Measurements from ENCODE around the gene GHRHR.

Gene GHRHR

DNA sequence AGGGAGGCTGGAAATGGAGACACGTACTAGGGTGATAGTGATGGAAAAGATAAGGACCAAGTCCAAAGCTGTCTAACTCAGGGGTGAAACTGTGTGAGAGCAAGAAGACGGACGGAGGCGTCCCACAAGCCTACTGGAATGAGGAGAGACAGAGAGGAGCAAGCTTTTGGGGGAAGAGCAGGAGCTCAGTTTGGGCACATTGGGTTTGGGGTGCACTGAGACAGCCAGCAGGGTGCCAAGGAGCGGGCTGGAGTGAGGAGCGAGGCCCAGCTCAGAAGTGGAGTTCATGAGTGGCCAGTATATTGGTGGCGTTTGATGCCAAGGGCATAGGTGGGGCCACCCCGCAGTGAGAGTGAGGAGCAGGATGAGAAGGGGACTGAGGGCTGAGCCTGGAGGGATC, 22.6 kb downstream of the GHRHR start:
- no peak for DNase-seq

DNA sequence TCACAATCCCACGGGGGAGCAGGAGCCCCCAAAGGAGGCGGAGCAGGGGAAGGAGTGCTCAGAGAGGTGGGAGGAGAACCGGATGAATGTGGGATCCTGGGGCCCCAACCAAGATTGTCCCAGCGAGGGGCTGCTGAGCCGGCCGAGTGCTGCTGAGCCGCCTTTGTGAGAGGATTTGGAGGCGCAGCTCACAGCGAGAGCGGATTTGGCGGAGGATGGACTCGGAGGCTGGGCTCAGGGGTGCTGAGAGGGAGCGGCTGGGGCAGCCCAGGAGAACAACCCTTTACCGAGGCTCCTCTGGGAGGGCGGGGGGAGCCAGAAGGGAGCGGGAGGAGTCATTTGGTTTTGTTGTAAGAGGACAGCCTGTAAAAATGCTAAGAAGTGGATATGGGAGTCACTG, 23.0 kb downstream of the GHRHR start:
- DNase-seq, result no peak

DNA sequence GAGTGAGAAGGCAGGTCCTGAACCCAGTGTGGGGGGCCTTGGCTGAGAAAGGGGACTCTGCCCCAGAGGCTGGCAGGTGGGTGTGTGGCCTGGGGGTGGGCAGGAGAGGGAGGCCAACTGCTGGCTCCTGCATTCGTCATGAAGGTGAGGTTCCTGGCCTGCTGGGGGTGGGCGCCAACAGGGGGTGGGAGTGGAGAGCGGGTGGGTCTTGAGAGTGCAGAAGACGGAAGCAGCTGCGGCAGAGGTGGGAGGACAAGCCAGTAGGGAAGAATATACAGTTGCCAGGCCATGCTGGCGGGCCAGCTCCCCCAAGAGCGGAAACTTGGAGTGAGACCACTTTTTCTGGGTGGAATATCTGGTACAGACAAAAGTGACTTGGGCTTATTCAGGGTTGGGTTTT, 23.4 kb downstream of the GHRHR start:
- no peak for DNase-seq

DNA sequence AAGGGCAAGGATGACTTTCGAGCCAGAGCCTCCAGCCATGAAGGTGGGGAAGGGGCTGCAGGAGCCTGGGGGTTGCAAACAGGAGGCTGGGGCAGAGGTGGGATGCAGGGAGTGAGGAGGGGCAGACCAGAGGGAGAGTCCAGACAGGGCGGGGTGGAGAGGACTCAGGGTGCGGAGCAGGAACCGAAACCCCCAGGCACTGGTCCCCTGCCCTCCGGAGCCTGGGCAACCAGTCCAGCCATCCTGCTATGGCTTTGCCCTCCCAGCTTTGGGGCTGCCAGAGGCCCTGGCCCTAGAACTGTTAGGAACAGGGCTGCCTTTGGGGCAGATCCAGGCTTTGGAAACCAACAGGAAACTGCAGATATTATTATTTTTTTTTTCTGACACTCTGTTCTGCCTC, 24.2 kb downstream of the GHRHR start:
- no peak for DNase-seq

DNA sequence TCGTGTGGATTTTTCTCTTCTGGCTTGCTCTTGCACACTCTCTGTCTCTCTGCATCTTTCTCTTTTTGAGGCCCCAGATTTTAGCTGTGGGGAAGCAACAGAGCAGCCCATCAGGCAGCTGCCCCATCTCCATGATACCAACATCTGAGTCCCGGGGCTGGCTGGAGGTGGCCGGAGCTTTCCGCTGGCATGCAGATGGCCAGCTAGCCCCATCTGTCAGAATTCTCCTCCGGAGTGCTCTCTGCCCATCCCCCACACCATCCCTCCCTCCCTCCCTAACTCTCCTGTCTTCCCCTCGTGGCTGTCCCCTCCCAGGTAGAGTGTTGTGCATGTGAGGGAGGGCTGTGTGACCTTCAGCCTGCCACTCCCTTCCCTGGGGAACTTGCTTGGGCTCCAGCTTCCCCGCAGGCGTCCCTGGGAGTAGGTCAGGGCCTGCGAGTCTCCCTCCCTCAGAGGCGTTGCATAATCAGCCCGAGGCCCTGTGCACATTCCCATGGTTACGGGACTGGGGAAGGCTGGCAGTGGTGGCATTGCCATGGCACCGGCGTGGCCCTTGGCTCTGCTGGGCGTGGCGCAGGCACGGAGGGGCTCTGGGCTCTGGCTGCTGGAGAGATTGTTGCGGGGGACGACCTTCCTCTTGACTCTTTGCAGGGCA, 24.7 kb downstream of the GHRHR start:
- no peak for DNase-seq

DNA sequence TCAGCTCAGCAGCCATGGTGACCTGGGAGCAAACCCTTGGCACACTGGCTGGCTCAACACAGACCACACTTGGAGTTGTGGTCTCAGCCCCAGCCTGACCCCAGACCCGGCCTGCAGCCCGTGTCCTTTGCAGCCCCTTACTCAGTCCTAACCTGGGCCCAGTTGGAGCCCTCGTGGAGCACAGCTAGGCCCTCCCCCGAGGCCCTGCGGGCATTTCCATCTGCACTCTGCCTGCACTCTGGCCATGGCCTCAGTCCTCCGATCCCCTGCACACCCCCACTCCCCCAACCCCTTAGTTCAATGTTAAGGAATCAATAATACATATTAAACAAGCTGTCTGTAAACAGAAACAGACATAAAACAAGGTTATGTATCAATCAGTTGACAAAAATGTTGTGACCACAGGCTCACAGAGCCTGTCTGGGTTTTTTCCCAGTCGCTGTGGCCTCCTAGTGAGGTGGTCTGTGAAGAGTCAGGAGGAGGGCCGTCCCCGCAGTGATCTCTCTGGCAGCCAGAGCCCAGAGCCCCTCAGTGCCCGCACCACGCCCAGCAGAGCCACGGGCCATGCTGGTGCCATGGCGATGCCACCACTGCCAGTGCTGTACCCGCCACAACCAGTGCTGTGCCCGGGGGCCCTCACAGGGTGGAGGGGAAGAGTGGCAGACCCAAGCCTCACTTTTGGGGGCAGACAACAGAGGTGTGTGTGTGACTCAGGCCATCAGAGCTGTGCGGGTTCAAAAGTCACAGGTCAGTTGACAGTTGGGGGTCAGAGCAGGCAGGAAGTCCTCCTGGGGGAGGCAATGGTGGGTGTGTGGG, 25.5 kb downstream of the GHRHR start:
- no peak for DNase-seq

DNA sequence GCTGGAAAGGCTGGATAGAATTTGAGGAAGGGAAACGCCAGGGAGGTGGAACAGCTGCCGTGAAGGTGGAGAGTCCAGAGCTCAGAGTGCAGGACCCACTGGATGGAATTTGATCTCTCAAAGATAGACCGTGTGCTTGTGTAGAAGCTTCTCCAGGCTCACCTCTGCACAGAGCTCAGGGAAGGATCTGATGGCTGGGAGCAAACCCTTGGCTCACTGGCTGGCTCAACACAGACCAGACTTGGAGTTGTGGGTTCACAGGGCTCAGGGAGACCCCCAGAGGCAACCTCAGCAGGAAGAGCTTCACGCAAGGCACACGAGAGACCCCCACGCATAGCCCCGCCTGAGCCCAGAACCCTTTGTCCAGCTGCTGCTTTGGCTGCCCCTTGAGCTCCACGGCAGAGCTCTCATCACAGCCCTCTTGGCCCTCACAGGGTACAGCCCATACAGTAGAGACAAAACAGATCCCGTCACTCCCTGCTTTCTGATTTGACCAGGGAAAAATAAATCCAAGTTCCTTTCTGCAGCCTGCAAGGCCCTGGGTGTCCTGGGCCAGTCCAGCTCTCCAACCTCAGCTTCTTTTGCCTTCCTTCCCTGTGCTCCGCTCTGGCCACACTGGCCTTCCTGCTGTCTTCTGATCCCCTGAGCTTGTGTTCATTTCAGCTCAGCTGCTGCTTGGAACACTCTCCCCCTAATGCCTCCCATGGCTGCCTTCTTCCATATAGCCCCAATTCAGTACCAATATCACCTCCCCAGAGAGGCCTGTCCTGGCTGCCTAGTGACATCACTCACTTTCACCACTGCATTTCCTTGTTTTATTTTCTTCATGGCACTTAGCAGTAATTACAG, 26.3 kb downstream of the GHRHR start:
- no peak for DNase-seq

DNA sequence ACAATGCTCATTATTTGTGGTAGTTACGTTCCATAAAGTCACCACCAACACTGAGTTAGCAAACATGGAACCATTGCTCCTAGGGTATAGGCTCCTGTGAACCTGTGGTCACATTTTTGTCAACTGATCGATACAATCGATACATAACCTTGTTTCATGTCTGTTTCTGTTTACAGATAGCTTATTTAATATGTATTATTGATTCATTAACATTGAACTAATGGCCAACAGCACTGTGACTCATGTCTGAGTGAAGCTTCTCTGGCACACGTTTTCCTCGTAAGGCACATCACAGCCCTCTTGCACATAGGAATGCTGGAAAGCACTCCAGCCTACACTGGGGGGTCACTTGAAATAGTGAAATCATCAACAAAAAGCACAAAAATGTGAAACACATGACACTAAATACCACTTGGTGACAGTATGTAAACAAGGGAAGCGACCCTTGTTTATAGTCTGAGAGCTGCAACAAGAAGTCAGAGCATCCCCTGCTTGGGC, 27.0 kb downstream of the GHRHR start:
- DNase-seq, result no peak

DNA sequence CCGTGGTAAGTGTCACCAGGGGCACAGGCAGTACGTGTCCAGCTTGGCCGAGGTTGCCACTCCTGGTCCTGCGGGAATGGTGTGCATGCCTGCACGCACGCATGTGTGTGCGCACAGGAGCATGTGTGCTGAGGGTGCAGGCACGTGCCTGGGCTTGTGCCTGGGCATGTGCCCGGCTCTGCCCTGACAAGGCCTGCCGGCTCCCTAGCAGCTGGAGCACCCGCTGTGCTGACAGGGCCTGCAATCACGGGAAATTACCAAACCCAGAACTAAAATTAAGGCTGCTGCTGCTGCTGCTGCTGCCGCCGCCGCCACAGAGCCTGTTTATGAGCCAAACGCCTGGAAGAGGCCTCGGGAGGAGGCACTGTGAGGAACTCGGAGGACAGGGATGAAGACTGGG, 28.7 kb downstream of the GHRHR start:
- no peak for DNase-seq

DNA sequence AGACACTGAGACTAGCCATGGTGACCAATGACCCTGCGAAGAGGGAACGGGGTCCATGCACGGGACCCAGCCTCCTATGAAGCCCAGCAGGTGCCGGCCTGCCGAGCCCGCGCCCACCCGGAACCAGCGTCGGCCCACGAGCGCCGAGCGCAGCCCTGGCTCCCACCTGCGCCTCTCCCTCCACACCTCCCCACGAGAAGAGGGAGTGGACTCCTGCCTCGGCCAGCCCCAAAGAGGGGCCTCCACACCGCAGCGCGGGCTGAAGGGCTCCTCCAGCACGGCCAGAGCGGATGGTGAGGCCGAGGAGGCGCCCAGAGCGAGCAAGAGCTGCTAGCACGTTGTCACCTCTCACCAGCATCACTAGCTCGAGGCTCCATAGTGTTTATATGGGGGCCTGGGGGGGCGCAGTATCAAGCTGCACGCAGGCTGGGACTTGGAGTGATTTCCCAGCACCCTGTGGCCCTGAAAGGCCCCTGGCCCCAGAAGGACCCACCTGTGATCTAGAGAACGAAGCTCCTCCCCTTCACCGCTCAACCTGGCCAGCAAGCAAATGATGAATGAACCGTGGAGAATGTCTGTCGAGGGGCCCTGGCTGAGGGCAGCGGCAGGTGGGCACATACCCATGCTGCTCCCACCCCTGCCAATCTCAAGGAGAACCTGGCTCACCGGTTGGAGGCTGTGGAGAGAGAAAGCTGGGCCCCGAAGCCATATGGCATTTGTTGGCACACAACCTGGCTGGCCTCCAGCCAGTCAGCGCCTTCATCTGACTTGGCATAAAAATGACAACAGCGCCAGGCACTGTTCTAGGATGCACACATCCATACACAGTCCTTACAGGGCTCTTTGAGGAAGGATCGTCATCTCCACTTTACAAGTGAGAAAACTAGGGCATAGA, 30.7 kb downstream of the GHRHR start:
- no peak for DNase-seq

DNA sequence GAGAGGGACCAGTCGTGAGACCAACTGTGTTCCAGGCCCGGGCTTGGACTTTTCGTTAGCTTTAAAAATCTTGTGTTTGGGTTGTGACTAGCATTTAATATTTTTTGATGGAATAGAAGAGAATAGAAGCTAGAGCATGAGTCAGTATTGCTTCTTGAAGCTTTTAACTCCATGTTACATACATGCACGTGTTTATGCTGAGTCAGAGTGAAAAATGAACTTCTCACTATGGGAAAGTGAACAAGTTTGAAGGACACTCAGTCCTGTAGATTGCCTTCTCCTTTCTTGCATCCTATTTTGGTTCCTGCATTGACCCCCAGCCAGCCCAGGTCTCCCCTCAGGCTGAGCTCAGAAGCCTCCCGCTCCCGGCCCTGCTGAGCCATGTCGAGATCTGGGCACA, 31.8 kb downstream of the GHRHR start:
- DNase-seq, result no peak

DNA sequence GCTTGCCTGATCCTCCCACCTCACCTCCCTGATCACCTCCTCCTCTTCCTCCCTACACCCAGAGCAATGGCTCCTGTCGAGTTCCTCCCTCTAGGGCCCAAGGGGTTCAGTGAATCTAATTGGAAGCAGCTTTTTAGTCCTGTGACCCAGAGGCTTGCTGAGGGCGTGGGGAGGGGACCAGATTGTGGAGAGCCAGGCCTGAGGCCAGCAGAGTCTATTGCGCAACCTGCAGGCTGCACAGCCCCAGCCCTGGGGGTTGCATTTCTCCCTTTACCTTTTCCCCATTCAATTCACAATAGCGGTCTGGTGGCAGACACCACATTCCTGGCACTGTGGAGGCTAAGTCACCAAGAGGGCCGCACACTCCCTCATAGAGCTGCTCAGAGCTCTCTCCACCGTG, 32.5 kb downstream of the GHRHR start:
- DNase-seq, result no peak

DNA sequence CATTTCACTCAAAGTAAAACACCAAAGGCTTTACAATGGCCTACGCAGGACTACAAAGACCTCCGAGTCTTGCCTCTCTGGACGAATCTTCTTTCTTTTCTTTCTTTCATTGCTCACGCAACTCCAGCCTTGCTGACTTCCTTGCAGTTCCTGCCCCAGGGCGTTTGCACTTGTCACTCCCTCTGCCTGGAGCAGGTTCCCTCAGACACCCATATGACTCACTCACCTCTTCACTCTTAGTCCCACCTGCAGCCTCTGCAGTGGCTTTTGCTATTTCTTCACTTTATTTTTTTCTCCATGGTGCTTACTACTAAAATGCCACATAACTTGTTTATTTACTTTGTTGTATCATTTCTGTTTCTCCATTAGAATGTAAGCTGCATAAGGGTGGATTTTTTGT, 33.1 kb downstream of the GHRHR start:
- DNase-seq, result no peak

DNA sequence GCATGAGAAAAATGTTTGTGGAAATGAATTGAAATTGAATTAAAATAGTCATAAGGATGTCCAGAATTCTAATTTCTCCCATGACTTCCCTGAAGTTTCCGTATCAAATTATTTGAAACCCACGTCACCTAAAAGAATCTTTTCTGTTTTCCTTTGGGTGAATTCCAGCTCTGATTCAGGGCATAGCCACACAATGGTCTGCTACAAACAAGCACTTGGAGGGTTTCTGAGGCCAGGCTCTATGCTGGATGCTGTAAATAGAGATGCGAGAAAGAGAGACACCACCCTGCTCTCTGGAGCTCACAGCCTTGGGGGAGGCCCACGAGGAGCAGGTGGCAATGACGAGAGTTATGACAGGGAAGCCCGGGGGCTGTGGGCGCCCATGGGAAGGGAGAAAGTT, 33.6 kb downstream of the GHRHR start:
- DNase-seq, result no peak

DNA sequence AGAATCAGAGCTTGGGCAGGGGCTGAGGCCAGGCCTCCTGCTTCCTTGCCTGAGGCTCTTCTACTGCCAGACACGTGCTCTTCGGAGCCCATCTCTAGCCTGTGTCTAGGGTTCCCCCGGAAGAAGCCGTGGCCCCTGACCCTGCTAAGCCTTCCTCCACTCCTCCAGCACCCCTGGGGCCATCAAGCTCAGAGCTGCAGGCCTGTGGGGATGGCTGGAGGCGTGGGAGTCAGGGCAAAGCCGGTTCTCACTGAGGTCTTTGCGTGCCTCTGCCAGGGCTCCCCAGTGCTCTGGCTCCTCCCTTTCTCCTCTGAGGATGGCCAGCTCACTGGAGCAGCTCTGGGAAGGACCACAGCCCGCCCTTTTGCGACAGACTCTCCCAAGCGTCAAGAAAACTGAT, 34.4 kb downstream of the GHRHR start:
- no peak for DNase-seq

DNA sequence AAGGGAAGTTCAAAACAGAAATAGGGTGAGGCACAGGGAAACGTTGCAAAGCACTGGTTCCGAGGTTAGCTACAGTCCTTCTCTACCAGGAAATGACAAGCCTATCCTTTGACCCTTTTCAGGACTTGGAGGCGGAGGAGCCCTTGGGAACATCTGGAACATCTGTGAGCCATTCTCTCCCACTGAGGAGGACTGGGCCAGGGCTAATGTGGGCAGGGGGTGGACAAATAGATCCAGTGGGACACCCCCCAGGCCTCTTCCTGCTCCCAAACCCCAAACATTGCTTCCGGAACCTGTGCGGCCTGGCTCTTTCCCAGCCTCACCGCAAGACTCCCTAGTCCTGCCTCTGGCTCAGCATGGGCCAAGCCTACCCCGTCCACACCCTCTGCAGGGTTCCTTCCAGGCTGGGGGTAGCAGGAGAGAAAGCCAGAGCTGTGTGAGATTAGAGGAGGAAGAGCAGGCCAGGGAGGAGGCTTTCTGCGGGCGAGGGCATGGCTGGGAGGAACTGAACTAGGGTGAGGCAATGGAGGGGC, 36.5 kb downstream of the GHRHR start:
- DNase-seq, result no peak

DNA sequence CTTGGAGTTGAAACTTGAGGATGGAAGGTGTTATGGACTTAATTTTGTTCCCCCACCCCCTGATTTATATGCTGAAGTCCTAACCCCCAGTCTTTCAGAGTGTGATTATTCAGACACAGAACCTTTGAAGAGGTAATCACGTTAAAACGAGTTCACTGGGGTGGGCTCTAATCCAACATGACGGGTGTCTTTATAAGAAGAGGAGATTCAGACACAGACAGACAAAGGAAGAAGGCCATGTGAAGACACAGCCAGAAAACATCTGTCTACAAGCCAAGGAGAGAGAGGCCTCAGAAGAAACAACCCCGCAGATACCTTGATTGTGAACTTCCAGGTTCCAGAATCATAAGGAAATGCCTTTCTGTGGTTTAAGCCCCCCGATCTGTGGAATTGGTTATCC, 37.0 kb downstream of the GHRHR start:
- DNase-seq, result no peak

DNA sequence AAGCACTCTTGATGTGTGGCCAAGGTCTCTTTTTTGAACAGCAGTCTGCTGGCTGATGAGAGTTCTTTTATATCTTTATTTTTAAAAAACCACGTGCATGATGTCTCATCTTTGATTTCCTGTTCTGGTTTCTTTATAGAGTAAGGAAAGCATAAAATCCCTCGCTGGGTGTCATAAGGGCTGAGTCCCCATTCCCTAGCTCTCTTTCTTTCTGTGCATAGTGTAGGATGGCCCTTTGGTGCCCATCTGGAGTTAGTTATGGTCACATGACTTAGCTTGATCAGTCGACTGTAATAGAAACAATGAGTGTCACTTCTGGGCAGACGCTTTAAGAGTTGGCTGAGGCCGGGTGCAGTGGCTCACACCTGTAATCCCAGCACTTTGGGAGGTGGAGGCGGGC, 38.5 kb downstream of the GHRHR start:
- DNase-seq, result no peak

DNA sequence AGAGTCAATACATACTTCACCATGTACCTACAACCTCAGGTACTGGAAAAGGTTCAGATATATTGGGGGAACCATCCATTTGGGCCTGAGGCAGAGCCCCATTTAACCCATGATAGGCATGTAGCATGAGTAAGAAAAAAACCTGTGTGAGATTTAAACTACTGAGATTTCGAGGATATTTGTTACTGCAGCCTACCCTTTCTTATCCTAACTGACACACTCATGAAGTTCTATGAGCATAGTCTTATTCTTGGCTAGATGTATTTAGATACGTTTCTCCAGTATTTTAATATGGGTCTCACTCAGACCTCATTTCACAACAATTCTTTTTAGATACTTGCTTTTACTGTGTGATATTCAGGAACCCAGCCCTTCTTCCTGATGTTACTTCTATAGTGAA, 39.3 kb downstream of the GHRHR start:
- DNase-seq, result no peak

DNA sequence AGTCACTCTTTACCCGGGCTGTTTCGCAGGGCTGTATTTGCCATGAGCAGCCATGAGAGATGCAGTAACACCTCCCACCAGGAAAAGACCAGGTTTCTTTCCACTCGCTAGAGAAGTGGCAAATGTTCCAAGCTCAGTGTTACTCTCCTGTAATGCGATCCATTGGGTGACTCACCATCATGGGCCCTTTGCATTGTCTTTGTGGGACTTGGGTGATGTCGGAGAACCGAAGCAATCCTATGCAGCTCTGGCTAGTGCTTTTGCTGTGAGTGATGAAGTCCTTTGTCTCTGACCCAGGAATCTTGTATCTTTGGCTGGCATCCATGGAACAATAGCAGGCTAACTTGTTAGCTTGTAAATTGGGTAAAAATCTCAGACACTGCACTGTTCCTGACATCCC, 40.0 kb downstream of the GHRHR start:
- DNase-seq, result no peak

DNA sequence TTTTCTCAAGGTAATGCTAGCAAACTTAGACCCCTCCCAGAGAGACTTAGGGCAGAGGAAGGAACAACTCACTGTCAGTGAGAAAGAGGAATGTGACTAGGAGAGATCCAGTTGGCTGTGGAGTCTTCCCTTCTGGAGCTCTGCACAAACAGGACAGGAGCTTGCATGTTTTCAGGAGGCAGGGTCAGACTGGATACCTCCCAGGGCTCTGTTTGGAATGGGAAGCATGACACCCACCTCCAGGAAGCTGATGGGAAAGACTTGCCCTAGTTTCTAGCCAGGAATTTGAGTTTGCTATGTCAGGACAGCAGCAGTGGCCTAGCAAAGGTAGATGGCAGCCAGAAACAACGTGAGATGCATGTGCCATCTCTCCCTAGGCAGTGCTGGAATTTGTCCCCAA, 40.6 kb downstream of the GHRHR start:
- DNase-seq, result no peak

DNA sequence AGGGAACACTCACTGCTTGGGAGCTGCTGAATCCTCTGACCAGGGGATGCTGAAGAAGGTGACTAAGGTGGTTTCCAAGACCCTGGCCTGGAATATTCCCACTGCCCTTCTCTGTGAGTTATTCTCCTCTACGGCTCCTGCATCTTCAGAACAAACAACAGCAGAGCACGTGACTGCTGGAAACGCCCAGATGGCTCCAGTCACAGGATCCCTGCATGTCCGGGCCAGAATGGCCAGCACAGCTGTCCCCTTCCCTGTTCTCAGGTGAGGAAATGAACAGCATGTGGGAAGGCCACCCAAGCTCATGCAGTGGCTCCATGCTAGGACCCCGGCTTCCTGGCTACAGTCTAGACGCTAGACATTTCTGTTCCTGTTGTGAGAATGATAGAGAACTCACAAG, 43.1 kb downstream of the GHRHR start:
- no peak for DNase-seq

Measured in right kidney (tissue), 1 donor.